ENCODE data around the gene HOXD9.

The HOXD9 gene

DNA sequence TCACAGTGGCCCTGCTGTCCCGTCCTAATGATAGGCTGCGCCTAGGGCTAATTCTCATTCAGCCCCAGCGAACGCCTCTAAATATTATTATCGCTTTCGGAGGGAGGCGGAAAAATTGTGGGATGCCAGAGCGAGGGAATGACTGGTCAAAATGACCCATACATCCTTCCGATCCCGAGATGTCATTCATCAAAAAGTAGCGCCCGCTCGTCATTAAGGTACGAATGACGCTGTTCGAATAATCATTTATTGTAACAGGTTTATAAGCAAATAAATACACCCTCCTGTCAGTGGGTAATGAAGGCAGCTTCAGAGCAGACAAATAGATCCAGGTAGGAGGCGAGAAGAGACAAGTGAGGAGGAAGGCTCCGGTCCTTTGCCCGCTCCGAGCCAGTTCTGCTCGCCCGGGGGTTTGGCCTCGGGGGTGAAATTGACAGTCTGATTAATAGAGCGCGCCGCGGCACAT lies 38.7 kb upstream of the HOXD9 start, which contains the start of gene EVX2:
EVX2 (minus strand) TSS at position 167 of the 466 bp plus-strand sequence. CDS start 186 bp downstream, outside the sequence.
- TF ChIP-seq FOXP2 (optimal IDR thresholded peaks at IDR 0.05; ENCODE audit: borderline replicate concordance, extremely low read depth, extremely low read length, insufficient read depth) = no peak
- TF ChIP-seq POLR2AphosphoS5 (IDR thresholded peaks at IDR 0.05; ENCODE audit: low read depth, low read length) = no peak
- TF ChIP-seq SIN3A (IDR thresholded peaks at IDR 0.05; ENCODE audit: borderline replicate concordance, insufficient read depth, low read length) = no peak
- no peak for TF ChIP-seq TAF1 (IDR thresholded peaks at IDR 0.05; ENCODE audit: borderline replicate concordance, insufficient read depth, low read length)
- TF ChIP-seq, protein P1, sequence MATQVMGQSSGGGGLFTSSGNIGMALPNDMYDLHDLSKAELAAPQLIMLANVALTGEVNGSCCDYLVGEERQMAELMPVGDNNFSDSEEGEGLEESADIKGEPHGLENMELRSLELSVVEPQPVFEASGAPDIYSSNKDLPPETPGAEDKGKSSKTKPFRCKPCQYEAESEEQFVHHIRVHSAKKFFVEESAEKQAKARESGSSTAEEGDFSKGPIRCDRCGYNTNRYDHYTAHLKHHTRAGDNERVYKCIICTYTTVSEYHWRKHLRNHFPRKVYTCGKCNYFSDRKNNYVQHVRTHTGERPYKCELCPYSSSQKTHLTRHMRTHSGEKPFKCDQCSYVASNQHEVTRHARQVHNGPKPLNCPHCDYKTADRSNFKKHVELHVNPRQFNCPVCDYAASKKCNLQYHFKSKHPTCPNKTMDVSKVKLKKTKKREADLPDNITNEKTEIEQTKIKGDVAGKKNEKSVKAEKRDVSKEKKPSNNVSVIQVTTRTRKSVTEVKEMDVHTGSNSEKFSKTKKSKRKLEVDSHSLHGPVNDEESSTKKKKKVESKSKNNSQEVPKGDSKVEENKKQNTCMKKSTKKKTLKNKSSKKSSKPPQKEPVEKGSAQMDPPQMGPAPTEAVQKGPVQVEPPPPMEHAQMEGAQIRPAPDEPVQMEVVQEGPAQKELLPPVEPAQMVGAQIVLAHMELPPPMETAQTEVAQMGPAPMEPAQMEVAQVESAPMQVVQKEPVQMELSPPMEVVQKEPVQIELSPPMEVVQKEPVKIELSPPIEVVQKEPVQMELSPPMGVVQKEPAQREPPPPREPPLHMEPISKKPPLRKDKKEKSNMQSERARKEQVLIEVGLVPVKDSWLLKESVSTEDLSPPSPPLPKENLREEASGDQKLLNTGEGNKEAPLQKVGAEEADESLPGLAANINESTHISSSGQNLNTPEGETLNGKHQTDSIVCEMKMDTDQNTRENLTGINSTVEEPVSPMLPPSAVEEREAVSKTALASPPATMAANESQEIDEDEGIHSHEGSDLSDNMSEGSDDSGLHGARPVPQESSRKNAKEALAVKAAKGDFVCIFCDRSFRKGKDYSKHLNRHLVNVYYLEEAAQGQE (IDR thresholded peaks at IDR 0.05; ENCODE audit: insufficient read depth in 1 of 2, low read depth in 2 of 2, low read length in 2 of 2) = no peak

DNA sequence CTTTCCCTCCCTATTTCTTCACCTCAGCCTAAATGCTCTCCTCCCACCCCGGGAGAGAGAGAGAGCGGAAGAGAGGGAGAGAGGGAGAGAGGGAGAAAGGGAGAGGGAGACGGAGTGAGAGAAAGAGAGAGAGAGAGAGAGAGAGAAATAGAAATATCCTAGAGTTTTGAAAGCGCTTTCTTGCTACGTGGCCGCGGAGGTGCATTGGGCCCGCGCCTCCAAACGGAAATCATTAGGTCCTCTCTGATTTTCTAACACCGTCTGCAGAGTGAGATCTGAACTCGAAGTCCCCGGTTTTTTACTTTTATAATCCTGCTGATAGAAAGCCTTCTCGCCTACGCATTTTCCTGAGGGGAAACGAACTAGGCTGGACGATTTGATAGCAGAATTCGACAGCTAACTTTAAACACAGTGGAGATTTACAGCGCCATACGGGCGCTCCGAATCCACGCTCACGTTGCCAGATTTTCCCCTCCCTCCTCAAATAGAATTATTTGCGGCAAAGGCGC lies 37.9 kb upstream of the HOXD9 start:
- no peak for TF ChIP-seq POLR2AphosphoS5 (IDR thresholded peaks at IDR 0.05; ENCODE audit: low read depth, low read length)
- no peak for TF ChIP-seq FOXP2 (optimal IDR thresholded peaks at IDR 0.05; ENCODE audit: borderline replicate concordance, extremely low read depth, extremely low read length, insufficient read depth)
- no peak for TF ChIP-seq SIN3A (IDR thresholded peaks at IDR 0.05; ENCODE audit: borderline replicate concordance, insufficient read depth, low read length)
- no peak for TF ChIP-seq TAF1 (IDR thresholded peaks at IDR 0.05; ENCODE audit: borderline replicate concordance, insufficient read depth, low read length)
- TF ChIP-seq, protein P1 (IDR thresholded peaks at IDR 0.05; ENCODE audit: insufficient read depth in 1 of 2, low read depth in 2 of 2, low read length in 2 of 2) = no peak

- TF ChIP-seq SIN3A (IDR thresholded peaks at IDR 0.05; ENCODE audit: borderline replicate concordance, insufficient read depth, low read length) (no peak), TAF1 (IDR thresholded peaks at IDR 0.05; ENCODE audit: borderline replicate concordance, insufficient read depth, low read length) (no peak), POLR2AphosphoS5 (IDR thresholded peaks at IDR 0.05; ENCODE audit: low read depth, low read length) (no peak), FOXP2 (optimal IDR thresholded peaks at IDR 0.05; ENCODE audit: borderline replicate concordance, extremely low read depth, extremely low read length, insufficient read depth) (no peak)
- TF ChIP-seq, protein P1 (IDR thresholded peaks at IDR 0.05; ENCODE audit: insufficient read depth in 1 of 2, low read depth in 2 of 2, low read length in 2 of 2) = no peak
Measured at GRCh38 chr2:176085120-176085788, 37.3 kb upstream of the HOXD9 start.

DNA sequence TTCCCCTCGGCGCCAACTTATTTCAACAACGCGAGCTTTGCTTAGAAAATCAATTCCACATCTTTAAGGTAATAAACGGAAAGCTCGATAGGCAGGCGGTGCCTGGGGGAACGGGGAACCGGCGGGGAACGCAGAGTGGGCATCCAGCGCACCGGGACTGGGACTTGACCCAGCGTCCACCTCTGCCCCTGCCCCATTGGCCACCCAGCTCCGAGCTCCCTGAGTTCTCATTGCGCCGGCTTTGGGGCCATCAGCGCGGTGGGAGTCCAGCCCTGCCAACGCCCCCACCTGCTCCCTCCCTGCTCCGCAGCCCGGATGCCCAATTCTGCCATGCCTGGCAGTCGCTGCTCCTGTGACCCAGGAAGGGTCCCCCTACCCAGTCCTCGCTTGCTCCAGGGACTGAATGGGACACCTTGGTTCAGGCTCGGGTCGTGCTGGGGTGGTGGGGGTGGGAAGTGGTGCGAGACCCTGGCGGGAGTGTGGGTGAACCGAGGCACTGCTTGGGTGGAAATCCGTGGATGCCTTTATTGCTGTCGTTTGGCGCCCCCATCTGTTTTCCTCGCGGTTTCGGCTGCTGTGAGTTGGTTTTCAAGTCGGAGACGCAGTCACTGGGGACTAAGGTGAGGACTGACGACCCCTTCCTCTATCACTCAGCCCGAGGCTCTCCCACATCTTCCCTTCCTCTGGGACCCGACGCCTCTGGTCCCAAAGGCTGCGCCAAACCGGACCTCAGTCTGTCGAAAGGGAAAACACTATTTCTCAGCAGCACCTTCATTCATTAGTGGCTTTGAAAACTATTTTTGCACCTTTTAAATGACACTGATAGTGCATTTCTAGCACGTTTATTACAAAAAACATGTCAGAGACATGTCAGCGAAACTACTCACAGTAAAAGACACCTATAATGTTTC lies 36.4 kb upstream of the HOXD9 start:
- TF ChIP-seq POLR2AphosphoS5 (IDR thresholded peaks at IDR 0.05; ENCODE audit: low read depth, low read length) (no peak), TAF1 (IDR thresholded peaks at IDR 0.05; ENCODE audit: borderline replicate concordance, insufficient read depth, low read length) (no peak), FOXP2 (optimal IDR thresholded peaks at IDR 0.05; ENCODE audit: borderline replicate concordance, extremely low read depth, extremely low read length, insufficient read depth) (no peak)

DNA sequence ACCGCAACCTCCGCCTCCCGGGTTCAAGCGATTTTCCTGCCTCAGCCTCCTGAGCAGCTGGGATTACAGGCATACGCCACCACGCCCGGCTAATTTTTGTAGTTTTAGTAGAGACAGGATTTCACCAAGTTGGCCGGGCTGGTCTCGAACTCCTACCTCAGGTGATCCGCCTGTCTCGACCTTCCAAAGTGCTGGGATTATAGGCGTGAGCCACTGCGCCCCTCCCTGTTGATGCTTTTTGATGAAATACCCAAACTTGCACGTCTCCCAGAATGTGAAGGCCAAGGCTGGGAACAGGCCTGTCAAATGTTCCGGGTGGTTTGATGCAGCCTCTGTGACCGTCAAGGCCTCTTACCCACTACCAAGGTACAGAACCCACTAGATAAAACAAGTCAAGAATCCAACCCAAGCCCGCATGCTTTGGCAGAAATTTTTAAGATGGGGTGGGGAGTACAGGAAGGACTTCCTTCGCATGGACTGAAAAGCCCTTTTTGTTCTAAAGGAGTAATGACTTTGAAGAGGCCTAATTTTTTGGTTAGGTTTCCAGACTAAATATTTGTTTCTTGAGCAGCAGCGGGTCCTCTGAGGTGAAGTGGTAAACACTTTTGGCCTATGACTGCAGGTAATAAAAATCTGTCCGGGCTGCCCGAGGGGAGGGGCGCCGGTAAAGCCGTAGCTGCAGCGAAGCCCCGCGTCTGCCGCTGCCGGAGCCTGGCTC lies 35.0 kb upstream of the HOXD9 start:
- TF ChIP-seq FOXP2 (optimal IDR thresholded peaks at IDR 0.05; ENCODE audit: borderline replicate concordance, extremely low read depth, extremely low read length, insufficient read depth) = no peak
- TF ChIP-seq TAF1 (IDR thresholded peaks at IDR 0.05; ENCODE audit: borderline replicate concordance, insufficient read depth, low read length) = no peak
- no peak for TF ChIP-seq SIN3A (IDR thresholded peaks at IDR 0.05; ENCODE audit: borderline replicate concordance, insufficient read depth, low read length)

All from PFSK-1 (cell line).